Measurements from ENCODE around the gene USP15.

Gene USP15

DNA sequence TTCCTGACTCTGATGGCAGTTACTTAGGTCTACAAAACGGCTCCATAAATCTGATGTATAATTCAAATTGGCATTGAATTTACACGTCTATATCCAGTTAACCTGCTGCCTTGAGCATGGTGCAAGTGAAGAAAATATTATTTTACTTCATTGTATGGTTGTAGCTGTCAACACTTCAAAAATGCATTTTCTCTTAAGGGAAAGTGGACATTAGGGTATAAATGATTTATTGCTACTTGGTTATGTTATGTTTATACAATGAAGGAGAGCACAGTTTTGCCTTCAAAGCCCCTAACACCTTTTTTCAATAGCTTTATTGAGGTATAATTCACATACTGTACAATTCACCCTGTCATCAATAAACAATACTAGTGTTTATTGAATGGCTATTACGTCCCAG is 2.0 kb upstream of the USP15 start:
- TF ChIP-seq, protein P1, sequence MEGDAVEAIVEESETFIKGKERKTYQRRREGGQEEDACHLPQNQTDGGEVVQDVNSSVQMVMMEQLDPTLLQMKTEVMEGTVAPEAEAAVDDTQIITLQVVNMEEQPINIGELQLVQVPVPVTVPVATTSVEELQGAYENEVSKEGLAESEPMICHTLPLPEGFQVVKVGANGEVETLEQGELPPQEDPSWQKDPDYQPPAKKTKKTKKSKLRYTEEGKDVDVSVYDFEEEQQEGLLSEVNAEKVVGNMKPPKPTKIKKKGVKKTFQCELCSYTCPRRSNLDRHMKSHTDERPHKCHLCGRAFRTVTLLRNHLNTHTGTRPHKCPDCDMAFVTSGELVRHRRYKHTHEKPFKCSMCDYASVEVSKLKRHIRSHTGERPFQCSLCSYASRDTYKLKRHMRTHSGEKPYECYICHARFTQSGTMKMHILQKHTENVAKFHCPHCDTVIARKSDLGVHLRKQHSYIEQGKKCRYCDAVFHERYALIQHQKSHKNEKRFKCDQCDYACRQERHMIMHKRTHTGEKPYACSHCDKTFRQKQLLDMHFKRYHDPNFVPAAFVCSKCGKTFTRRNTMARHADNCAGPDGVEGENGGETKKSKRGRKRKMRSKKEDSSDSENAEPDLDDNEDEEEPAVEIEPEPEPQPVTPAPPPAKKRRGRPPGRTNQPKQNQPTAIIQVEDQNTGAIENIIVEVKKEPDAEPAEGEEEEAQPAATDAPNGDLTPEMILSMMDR (IDR thresholded peaks at IDR 0.05; ENCODE audit: low read depth, low read length): no peak
- no peak for DNase-seq (ENCODE audit: extremely low read depth, low read depth)

DNA sequence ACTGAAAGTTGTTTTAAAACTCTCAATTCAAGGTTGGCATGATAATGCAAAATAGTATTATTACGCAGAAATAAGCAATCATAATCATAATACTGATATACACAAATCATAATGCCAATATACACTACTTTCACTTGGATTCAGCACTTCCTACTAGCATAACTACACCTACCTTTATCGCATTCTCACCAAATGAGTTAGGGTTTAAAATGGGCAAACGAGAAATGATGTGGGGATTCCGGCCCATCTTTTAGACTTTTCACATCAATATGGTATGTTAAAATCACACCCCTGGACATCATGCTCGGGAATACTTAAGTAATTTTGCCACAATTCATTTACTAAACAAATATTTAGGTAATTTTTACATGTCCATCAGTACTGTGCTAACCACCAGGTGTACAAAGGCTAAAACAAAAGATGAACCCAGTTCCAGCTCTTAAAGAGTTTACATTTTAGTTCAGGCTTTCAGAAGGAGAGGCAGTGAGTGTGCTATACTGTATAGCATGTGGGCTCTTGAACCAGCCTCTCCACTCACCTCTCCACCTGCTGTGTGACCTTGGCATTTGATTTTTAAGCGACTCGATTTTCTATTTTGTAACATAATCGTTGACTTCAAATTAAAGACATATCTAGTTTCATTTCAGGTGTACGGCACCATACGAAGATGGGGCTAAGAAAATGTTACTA is 1.1 kb upstream of the USP15 start:
- no peak for DNase-seq (ENCODE audit: extremely low read depth, low read depth)
- TF ChIP-seq, protein P1 (IDR thresholded peaks at IDR 0.05; ENCODE audit: low read depth, low read length): no peak

DNA sequence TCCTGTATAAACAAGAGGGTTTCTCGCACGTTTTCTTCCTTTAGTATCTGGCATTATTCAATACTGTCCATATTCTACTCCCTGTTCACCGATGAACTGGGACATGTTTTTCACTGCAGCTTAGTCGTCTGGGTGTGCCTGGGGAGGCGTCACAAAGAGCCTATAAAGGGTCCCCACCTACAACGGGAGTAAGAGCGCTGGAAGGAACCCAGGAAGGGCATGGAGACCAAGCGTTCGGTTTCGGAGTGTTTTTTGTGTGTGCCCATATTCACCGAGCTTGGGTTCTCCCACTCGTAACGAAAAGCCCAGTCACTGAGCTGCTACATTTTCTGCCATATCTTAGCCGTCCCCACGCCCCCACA is 592 bp upstream of the USP15 start:
- TF ChIP-seq, protein P1 (IDR thresholded peaks at IDR 0.05; ENCODE audit: low read depth, low read length): no peak

DNA sequence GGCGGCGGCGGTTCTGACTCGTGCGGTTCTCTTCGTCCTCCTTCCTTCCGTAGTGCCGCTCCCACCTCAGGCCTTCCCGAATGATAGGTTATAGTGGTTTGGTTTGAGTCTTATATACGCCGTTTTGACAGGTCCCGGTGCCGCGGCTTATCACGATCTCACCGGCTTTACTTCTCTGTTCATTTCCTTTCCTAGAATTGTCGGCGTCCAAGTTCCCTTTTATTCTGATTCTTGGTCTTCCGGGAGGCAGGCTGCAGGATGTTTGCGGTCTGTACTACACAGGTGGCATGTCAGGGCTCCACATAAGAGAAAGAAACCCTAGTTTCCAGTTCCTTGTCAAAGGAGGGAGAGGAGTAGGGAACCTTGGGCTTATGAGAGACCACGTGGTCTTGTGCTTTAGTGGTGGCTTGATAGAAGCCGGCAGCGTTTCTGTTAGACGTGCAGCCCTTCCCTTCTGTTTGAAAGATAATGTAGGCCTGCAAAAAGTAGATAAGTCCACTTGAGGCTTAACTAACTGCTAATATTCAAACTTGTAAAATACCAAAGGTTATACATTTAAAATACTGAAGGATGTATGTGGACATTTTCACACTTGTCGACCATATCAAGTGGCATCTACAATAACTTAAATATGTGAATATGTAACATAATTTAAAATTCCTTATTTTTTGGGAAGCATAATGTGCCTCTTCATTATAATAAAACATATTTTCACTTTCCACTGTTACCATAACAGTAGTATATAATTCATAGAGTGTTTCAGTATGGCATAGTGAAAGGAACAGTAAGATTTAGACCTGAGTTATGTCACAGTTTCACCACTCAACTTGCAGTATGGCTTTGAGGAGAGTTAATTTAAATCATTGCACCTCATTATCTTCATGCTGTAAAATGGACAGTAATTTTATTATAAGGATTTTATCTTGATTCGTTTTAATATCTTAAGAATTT is 804 bp downstream of the USP15 start:
- TF ChIP-seq, protein P1 (IDR thresholded peaks at IDR 0.05; ENCODE audit: low read depth, low read length): no peak
- DNase-seq (ENCODE audit: extremely low read depth, low read depth): no peak

More for the DNA sequence above, 592 bp upstream of the USP15 start:
- no peak for DNase-seq (ENCODE audit: extremely low read depth, low read depth)

DNA sequence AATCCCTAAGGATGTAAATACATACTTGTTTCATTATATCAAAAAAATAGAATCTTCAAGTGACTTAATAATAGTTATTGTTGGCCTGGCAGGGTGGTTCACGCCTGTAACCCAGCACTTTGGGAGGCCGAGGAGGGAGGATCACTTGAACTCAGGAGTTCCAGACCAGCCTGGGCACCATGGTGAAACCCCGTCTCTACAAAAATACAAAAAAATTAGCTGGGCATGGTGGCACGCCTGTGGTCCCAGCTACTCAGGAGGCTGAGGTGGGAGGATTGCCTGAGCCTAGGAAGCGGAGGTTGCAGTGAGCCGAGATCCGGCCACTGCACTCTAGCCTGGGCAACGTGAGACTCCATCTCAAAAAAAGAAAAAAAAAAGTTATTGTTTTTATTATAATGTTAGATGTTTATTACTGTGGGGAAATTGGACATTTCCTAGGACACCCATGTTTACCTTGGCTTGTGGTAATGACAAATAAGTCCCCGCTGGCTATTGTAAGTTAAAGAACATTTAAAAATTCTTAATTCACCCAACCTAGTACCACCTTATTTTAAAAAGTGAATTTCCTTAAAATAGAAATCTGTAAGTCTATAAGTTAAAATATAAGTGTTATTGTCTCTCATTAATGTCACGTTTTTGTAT is 1.8 kb downstream of the USP15 start:
- no peak for DNase-seq (ENCODE audit: extremely low read depth, low read depth)
- TF ChIP-seq, protein P1 (IDR thresholded peaks at IDR 0.05; ENCODE audit: low read depth, low read length): no peak

DNA sequence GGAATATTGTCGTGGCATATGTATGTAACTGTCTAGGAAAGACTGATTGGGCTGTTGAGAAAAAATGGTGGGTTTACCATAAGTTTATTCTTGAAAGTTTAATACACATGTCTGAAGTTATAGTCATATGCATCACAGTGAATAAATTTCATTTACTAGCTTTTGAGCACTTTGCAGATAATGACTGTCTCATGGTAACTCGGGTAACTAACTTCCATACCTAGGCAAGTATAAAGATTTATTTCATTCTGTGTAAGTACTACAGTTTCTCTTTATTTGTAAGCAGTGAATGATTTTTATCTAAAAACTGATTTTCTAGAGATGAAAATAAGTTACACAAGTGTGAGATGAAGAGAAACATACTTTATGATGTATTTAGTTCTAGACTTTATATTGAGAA is 3.0 kb downstream of the USP15 start:
- TF ChIP-seq, protein P1 (IDR thresholded peaks at IDR 0.05; ENCODE audit: low read depth, low read length): no peak
- no peak for DNase-seq (ENCODE audit: extremely low read depth, low read depth)
